ENCODE data around the gene ICAM4.
"Not testable (repeated sequence)": the region's sequence is repeated elsewhere in the genome, so short reads cannot be mapped to it uniquely, and the experiment has no call there.

The ICAM4 gene

GRCh38 chr19:10336725-10337124 is 50.0 kb downstream of the ICAM4 start:
- DNase-seq (ENCODE audit: low read depth in 1 of 2, low spot score in 1 of 2), result not testable (repeated sequence)

Measured in activated CD4-positive, alpha-beta T cell treated with anti-CD3 and anti-CD28 coated beads, Interleukin-2, amount 50 U/mL, for 24 hours (primary cell).